DOHH2 (cell line): ENCODE data around the gene ADGRA3.

Experiments used
- H3F3A ChIP-seq: fragments of 200-600 bp; sonication (generic), shearing (Covaris generic); 2 replicates; pipeline ENCODE4 v1.6.0; 2016; ENCODE audit warnings: antibody characterized with exemption, mild to moderate bottlenecking; ENCODE audit not compliant: control insufficient read depth, insufficient read depth
- H3K27ac ChIP-seq: fragments of 200-600 bp; sonication (generic); 2 replicates; pipeline ENCODE4 v1.5.1; 2014; ENCODE audit warnings: low read depth, mild to moderate bottlenecking, low read length, moderate library complexity
- H3K27me3 ChIP-seq: fragments of 200-600 bp; sonication (generic); 2 replicates; pipeline ENCODE4 v1.6.1; 2014; ENCODE audit warnings: mild to moderate bottlenecking, low read length, mixed read lengths; ENCODE audit not compliant: control insufficient read depth
- H3K36me3 ChIP-seq: fragments of 200-600 bp; sonication (generic); 2 replicates; pipeline ENCODE4 v1.6.1; 2014; ENCODE audit warnings: mild to moderate bottlenecking, low read length, moderate library complexity, mixed read lengths; ENCODE audit not compliant: control insufficient read depth
- H3K4me1 ChIP-seq: fragments of 200-600 bp; sonication (generic); 2 replicates; pipeline ENCODE4 v1.6.1; 2014; ENCODE audit warnings: mild to moderate bottlenecking, low read length, mixed read lengths; ENCODE audit not compliant: control insufficient read depth
- H3K4me2 ChIP-seq: fragments of 200-600 bp; sonication (generic); 2 replicates; pipeline ENCODE4 v1.6.0; 2014; ENCODE audit warnings: mild to moderate bottlenecking, low read length, moderate library complexity
- H3K4me3 ChIP-seq: fragments of 200-600 bp; sonication (generic); 2 replicates; pipeline ENCODE4 v1.5.1; 2014; ENCODE audit warnings: mild to moderate bottlenecking, low read length, mixed read lengths
- H3K79me2 ChIP-seq: fragments of 200-600 bp; sonication (generic); 2 replicates; pipeline ENCODE4 v1.6.1; 2014; ENCODE audit warnings: mild to moderate bottlenecking, low read length, mixed read lengths; ENCODE audit not compliant: control insufficient read depth
- H3K9me2 ChIP-seq: fragments of 200-600 bp; sonication (generic); replicated peaks from 2 replicates; pipeline ENCODE4 v1.6.1; 2014; ENCODE audit warnings: mild to moderate bottlenecking, low read length, mixed read lengths; ENCODE audit not compliant: control insufficient read depth
- H3K9me3 ChIP-seq: fragments of 200-600 bp; sonication (generic); 2 replicates; pipeline ENCODE4 v1.6.1; 2014; ENCODE audit warnings: antibody characterized with exemption, low read length, mixed read lengths; ENCODE audit not compliant: control insufficient read depth, insufficient read depth
- H4K20me1 ChIP-seq: fragments of 200-600 bp; sonication (generic); 2 replicates; pipeline ENCODE4 v1.6.0; 2014; ENCODE audit warnings: low read depth, mild to moderate bottlenecking, antibody characterized with exemption, low read length, moderate library complexity; ENCODE audit not compliant: control insufficient read depth, insufficient read depth
- CTCF ChIP-seq: fragments of 200-600 bp; sonication (generic); IDR thresholded peaks from one replicate; pipeline ENCODE4 v1.5.1; 2014; ENCODE audit warnings: antibody characterized with exemption, mild to moderate bottlenecking, low read depth, low read length; ENCODE audit not compliant: poor library complexity, severe bottlenecking
- EZH2phosphoT487 ChIP-seq: fragments of 200-600 bp; sonication (generic); IDR thresholded peaks from 2 replicates; pipeline ENCODE4 v1.6.1; 2017; ENCODE audit warnings: borderline replicate concordance, mild to moderate bottlenecking, antibody characterized with exemption, low read length, moderate library complexity, mixed read lengths

Gene ADGRA3

GRCh38 chr4:22420291-22420690, 95.6 kb downstream of the ADGRA3 start:
- no peaks in the 10 kb centered on the region for H3K36me3 ChIP-seq
- TF ChIP-seq EZH2phosphoT487 (no peak), CTCF (no peak)

GRCh38 chr4:22417408-22417807, 98.5 kb downstream of the ADGRA3 start:
- TF ChIP-seq EZH2phosphoT487, result no peak
- TF ChIP-seq CTCF, result no peak
- H3F3A ChIP-seq, result no peaks in the 10 kb centered on the region
- H3K9me3 ChIP-seq, result no peaks in the 10 kb centered on the region
- no peaks in the 10 kb centered on the region for H3K36me3 ChIP-seq
- no peak overlapping the region for H3K27ac ChIP-seq
- H4K20me1 ChIP-seq, result no peaks in the 10 kb centered on the region
- no peak overlapping the region for H3K4me3 ChIP-seq
- H3K9me2 ChIP-seq, result no peaks in the 10 kb centered on the region
- H3K4me2 ChIP-seq, result no peak overlapping the region
- no peaks in the 10 kb centered on the region for H3K4me1 ChIP-seq
- no peaks in the 10 kb centered on the region for H3K79me2 ChIP-seq
- no peaks in the 10 kb centered on the region for H3K27me3 ChIP-seq

More at GRCh38 chr4:22420291-22420690, 95.6 kb downstream of the ADGRA3 start:
- Histone ChIP-seq H3K4me2 (no peak overlapping the region), H3K27me3 (no peaks in the 10 kb centered on the region), H3K4me1 (no peaks in the 10 kb centered on the region), H3K4me3 (no peak overlapping the region), H3K27ac (no peak overlapping the region), H4K20me1 (no peaks in the 10 kb centered on the region), H3K9me3 (no peaks in the 10 kb centered on the region), H3F3A (no peaks in the 10 kb centered on the region), H3K79me2 (no peaks in the 10 kb centered on the region), H3K9me2 (no peaks in the 10 kb centered on the region)

DNA sequence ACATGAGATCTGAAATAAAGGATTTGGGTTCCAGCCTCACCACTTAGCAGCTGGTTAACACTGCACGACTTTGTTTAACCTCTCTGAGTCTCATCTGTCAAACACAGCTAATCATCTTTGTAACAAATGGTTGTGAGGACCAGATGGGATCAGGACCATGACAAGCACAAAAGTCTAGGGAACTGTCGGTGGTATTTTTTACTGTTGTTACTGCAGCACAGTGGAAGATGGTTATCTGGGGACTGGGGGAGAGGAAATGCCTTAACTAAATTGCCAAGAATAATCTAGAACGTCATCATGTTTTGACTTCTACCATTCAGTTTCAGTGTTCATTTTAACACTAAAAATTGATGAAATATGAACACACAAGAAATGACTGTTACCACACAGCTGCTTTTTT, 99.5 kb downstream of the ADGRA3 start:
- Histone ChIP-seq H3K79me2 (no peaks in the 10 kb centered on the region), H3K4me1 (no peaks in the 10 kb centered on the region)
- TF ChIP-seq EZH2phosphoT487 (no peak), CTCF (no peak)

GRCh38 chr4:22414833-22415232, 101.0 kb downstream of the ADGRA3 start:
- Histone ChIP-seq H3K27ac (no peak overlapping the region), H4K20me1 (no peaks in the 10 kb centered on the region), H3K4me3 (no peak overlapping the region), H3K9me3 (no peaks in the 10 kb centered on the region), H3K4me2 (no peak overlapping the region), H3F3A (no peaks in the 10 kb centered on the region), H3K36me3 (no peaks in the 10 kb centered on the region), H3K9me2 (no peaks in the 10 kb centered on the region), H3K27me3 (no peaks in the 10 kb centered on the region), H3K4me1 (no peaks in the 10 kb centered on the region), H3K79me2 (no peaks in the 10 kb centered on the region)
- TF ChIP-seq CTCF, result no peak

More for the DNA sequence above, 99.5 kb downstream of the ADGRA3 start:
- Histone ChIP-seq H3K4me3 (no peak overlapping the region), H3K27ac (no peak overlapping the region), H3F3A (no peaks in the 10 kb centered on the region), H3K9me2 (no peaks in the 10 kb centered on the region), H3K36me3 (no peaks in the 10 kb centered on the region), H3K27me3 (no peaks in the 10 kb centered on the region), H3K4me2 (no peak overlapping the region), H4K20me1 (no peaks in the 10 kb centered on the region), H3K9me3 (no peaks in the 10 kb centered on the region)
